A172 (cell line): ENCODE measurements around the gene TRIM24. TPM values are rescaled to one million over a fixed set of nuclear protein-coding genes. Genes with fewer than 3 reads are reported as not detected.
"Not testable (repeated sequence)": the region's sequence is repeated elsewhere in the genome, so short reads cannot be mapped to it uniquely, and the experiment has no call there.

Experiments
- DNase-seq: peaks from one replicate; pipeline ENCODE4 v3.0.0-alpha.2; 2015; ENCODE audit warnings: low spot score
- total RNA-seq: library from RNA; depleted of rRNA; stranded (reverse); fragments of >200 nt; shearing (Covaris generic); gene quantifications from 2 replicates; pipeline ENCODE4 v1.2.3, GENCODE V29; 2014

Gene TRIM24
- total RNA-seq, 1 experiment from 2014 or later, result 16.6 TPM

- DNase-seq, result peak; percentile 27
Observed at GRCh38 chr7:138460649-138461607, 869 bp downstream of the TRIM24 start.

- not testable (repeated sequence) for DNase-seq
Observed at GRCh38 chr7:138463291-138463618, 3.2 kb downstream of the TRIM24 start.

- DNase-seq, result no peak
Observed at GRCh38 chr7:138465046-138465445, 5.0 kb downstream of the TRIM24 start.

GRCh38 chr7:138466069-138466756, 6.2 kb downstream of the TRIM24 start:
- not testable (repeated sequence) for DNase-seq

GRCh38 chr7:138468244-138469123, 8.4 kb downstream of the TRIM24 start:
- DNase-seq, result no peak

- DNase-seq, result no peak
Observed at GRCh38 chr7:138470391-138471157, 10.5 kb downstream of the TRIM24 start.

- no peak for DNase-seq
Observed at GRCh38 chr7:138472292-138473079, 12.4 kb downstream of the TRIM24 start.

- no peak for DNase-seq
Observed at GRCh38 chr7:138475377-138475776, 15.3 kb downstream of the TRIM24 start.

GRCh38 chr7:138477081-138477578, 17.1 kb downstream of the TRIM24 start:
- no peak for DNase-seq

- DNase-seq, result no peak
Observed at GRCh38 chr7:138477581-138477980, 17.5 kb downstream of the TRIM24 start.

GRCh38 chr7:138478499-138478908, 18.4 kb downstream of the TRIM24 start:
- no peak for DNase-seq

GRCh38 chr7:138480527-138480926, 20.5 kb downstream of the TRIM24 start:
- no peak for DNase-seq

- DNase-seq, result no peak
Observed at GRCh38 chr7:138481447-138482380, 21.7 kb downstream of the TRIM24 start.

GRCh38 chr7:138483531-138483930, 23.5 kb downstream of the TRIM24 start:
- no peak for DNase-seq

- DNase-seq, result not testable (repeated sequence)
Observed at GRCh38 chr7:138485508-138485907, 25.4 kb downstream of the TRIM24 start.

- DNase-seq, result not testable (repeated sequence)
Observed at GRCh38 chr7:138489139-138489538, 29.1 kb downstream of the TRIM24 start.

- DNase-seq, result no peak
Observed at GRCh38 chr7:138491612-138492386, 31.7 kb downstream of the TRIM24 start.

GRCh38 chr7:138492423-138492822, 32.4 kb downstream of the TRIM24 start:
- DNase-seq, result no peak
